HG03442 (cell line): ENCODE measurements around the gene CPXM1.
"Not testable (repeated sequence)": the region's sequence is repeated elsewhere in the genome, so short reads cannot be mapped to it uniquely, and the experiment has no call there.

ENCODE experiments used
- ATAC-seq: cut with Tn5 transposase; IDR thresholded peaks from one replicate; pipeline ENCODE4 v1.9.1; 2021; ENCODE audit warnings: mild to moderate bottlenecking, moderate library complexity; ENCODE audit not compliant: unreplicated experiment

The CPXM1 gene

GRCh38 chr20:2822073-2822472 is 21.6 kb upstream of the CPXM1 start:
- no peak for ATAC-seq

- ATAC-seq, result no peak
These were observed 20.8 kb upstream of the CPXM1 start for GRCh38 chr20:2820896-2821869.

- no peak for ATAC-seq
These were observed 19.9 kb upstream of the CPXM1 start for GRCh38 chr20:2820084-2820895.

- no peak for ATAC-seq
These were observed 17.6 kb upstream of the CPXM1 start for GRCh38 chr20:2817891-2818595.

GRCh38 chr20:2817341-2817726 is 16.9 kb upstream of the CPXM1 start:
- ATAC-seq, result no peak

- no peak for ATAC-seq
These were observed 16.3 kb upstream of the CPXM1 start for GRCh38 chr20:2816583-2817340.

- ATAC-seq, result no peak
These were observed 15.7 kb upstream of the CPXM1 start, which contains the start of gene TMEM239 for GRCh38 chr20:2816030-2816582. TMEM239 (plus strand) TSS chr20:2816364; CDS start chr20:2816555, 191 bp downstream.

- no peak for ATAC-seq
These were observed 14.9 kb upstream of the CPXM1 start for GRCh38 chr20:2815242-2815900.

- ATAC-seq, result no peak
These were observed 14.2 kb upstream of the CPXM1 start, which contains the start of gene C20orf141 for GRCh38 chr20:2814587-2815051. C20orf141 (plus strand) TSS chr20:2814987; CDS start chr20:2815185, 198 bp downstream.

GRCh38 chr20:2814076-2814475 is 13.6 kb upstream of the CPXM1 start:
- ATAC-seq, result no peak

GRCh38 chr20:2812189-2812588 is 11.8 kb upstream of the CPXM1 start:
- ATAC-seq, result no peak

GRCh38 chr20:2809690-2810089 is 9.3 kb upstream of the CPXM1 start:
- no peak for ATAC-seq

- ATAC-seq, result not testable (repeated sequence)
These were observed 7.5 kb upstream of the CPXM1 start for GRCh38 chr20:2807929-2808328.

- no peak for ATAC-seq
These were observed 6.6 kb upstream of the CPXM1 start for GRCh38 chr20:2807019-2807418.

GRCh38 chr20:2806351-2806701 is 5.9 kb upstream of the CPXM1 start:
- ATAC-seq, result no peak

GRCh38 chr20:2805689-2806350 is 5.4 kb upstream of the CPXM1 start:
- no peak for ATAC-seq

- no peak for ATAC-seq
These were observed 4.6 kb upstream of the CPXM1 start for GRCh38 chr20:2804852-2805688.
